Panc1 (cell line): ENCODE results near the gene CLIC4. TPM values are rescaled to one million over a fixed set of nuclear protein-coding genes. Genes with fewer than 3 reads are reported as not detected.
A peak's percentile ranks its signal among the peaks of the same experiment; 100 is the strongest.

ENCODE experiments used
- ATAC-seq: fragments of 200-7000 bp; cut with Tn5 transposase; 2 replicates; pipeline ENCODE4 v1.9.1; 2020; ENCODE audit warnings: mild to moderate bottlenecking, moderate library complexity
- BruUV-seq: library from RNA; stranded (reverse); fragments of 400-500 nt; replicated peaks from 2 replicates; lab custom pipeline; 2021; lab: Mats Ljungman, UMichigan
- CTCF ChIA-PET: fragments of 300-600 bp; sonication (Branson Sonifier 250); formaldehyde crosslinking; loops from one replicate; lab custom pipeline; 2022; ENCODE audit warnings: antibody characterized with exemption; lab: Charles Lee
- POLR2A ChIA-PET: fragments of 300-600 bp; sonication (Branson Sonifier 250); formaldehyde crosslinking; loops from one replicate; lab custom pipeline; 2022; ENCODE audit warnings: antibody characterized with exemption; lab: Charles Lee
- DNase-seq: peaks from one replicate; pipeline ENCODE4 v3.0.0-alpha.2; 2010; ENCODE audit warnings: low read depth, low spot score
- H3K27ac ChIP-seq: 2 replicates; pipeline ENCODE4 v1.5.1; 2011; ENCODE audit warnings: mild to moderate bottlenecking, low read length, inconsistent platforms
- H3K27me3 ChIP-seq: fragments of 200-500 bp; sonication (Bioruptor generic); 2 replicates; pipeline ENCODE4 v1.6.0; 2014; ENCODE audit warnings: low read length, inconsistent platforms; ENCODE audit not compliant: control insufficient read depth, insufficient read depth
- H3K36me3 ChIP-seq: fragments of 200-500 bp; sonication (Bioruptor generic); 2 replicates; pipeline ENCODE4 v1.5.1; 2014; ENCODE audit warnings: inconsistent platforms, mild to moderate bottlenecking, low read length, moderate library complexity; ENCODE audit not compliant: control insufficient read depth, insufficient read depth
- H3K4me1 ChIP-seq: 2 replicates; pipeline ENCODE4 v1.5.1; 2011; ENCODE audit warnings: inconsistent platforms, mild to moderate bottlenecking, low read length, moderate library complexity; ENCODE audit not compliant: control insufficient read depth, insufficient read depth
- H3K4me3 ChIP-seq, 2 experiments: 2 replicates each; pipeline ENCODE4 v1.5.1; 2011 to 2012; ENCODE audit warnings: low read depth in 2 of 2, low read length in 2 of 2, mild to moderate bottlenecking in 2 of 2, inconsistent platforms in 1 of 2, moderate library complexity in 1 of 2
- H3K9me3 ChIP-seq: fragments of 200-500 bp; sonication (Bioruptor generic); 2 replicates; pipeline ENCODE4 v1.5.1; 2014; ENCODE audit warnings: low read depth, mild to moderate bottlenecking, inconsistent platforms, low read length, moderate library complexity; ENCODE audit not compliant: control insufficient read depth, insufficient read depth
- CTCF ChIP-seq: fragments of 450-650 bp; IDR thresholded peaks from 2 replicates; pipeline ENCODE4 v1.5.1; 2017; ENCODE audit warnings: mild to moderate bottlenecking
- POLR2AphosphoS5 ChIP-seq: IDR thresholded peaks from 2 replicates; pipeline ENCODE4 v1.6.1; 2012; ENCODE audit warnings: mild to moderate bottlenecking, low read depth, low read length, moderate library complexity
- REST ChIP-seq, 2 experiments: IDR thresholded peaks; 2 replicates each; pipeline ENCODE4 v1.6.1; 2011 to 2012; ENCODE audit warnings: low read depth in 2 of 2, control low read depth in 1 of 2, low read length in 1 of 2, mild to moderate bottlenecking in 1 of 2, moderate library complexity in 1 of 2; ENCODE audit not compliant: insufficient read depth in 1 of 2
- SIN3A ChIP-seq: IDR thresholded peaks from 2 replicates; pipeline ENCODE4 v1.6.1; 2012; ENCODE audit warnings: low read depth, mild to moderate bottlenecking, low read length, moderate library complexity, borderline replicate concordance; ENCODE audit not compliant: insufficient read depth
- TCF7L2 ChIP-seq: IDR thresholded peaks from 2 replicates; pipeline ENCODE4 v1.6.1; 2011; ENCODE audit warnings: mild to moderate bottlenecking, low read depth, low read length, inconsistent platforms
- in situ Hi-C: cut with HindIII; loops from 2 replicates; pipeline ENCODE4 v1.10.0; 2016; ENCODE audit warnings: low sequenced_read_pairs, low pct_unique_long_range_greater_than_20kb
- intact Hi-C: fragments of 100-400 bp; cut with micrococcal nuclease; formaldehyde crosslinking; loops from one replicate; pipeline ENCODE4 v1.10.0; 2022; ENCODE audit not compliant: unreplicated experiment
- total RNA-seq: library from RNA; stranded (reverse); gene quantifications from one replicate; pipeline ENCODE4 v1.2.1, GENCODE V29; 2021; ENCODE audit not compliant: unreplicated experiment

Gene CLIC4
- total RNA-seq, 1 experiment from 2014 or later, result 123 TPM

- POLR2A ChIA-PET, result no interaction called here
- no TSS peak for BruUV-seq
- Histone ChIP-seq H3K4me3 (no peak overlapping the region), H3K9me3 (no peaks in the 10 kb centered on the region), H3K4me1 (peaks cover 24% of the 10 kb centered on the region), H3K36me3 (no peaks in the 10 kb centered on the region), H3K27me3 (no peaks in the 10 kb centered on the region), H3K27ac (0 out of 2 replicates have a peak overlapping the region, but pooled peaks have one; percentile 14)
- no peak for DNase-seq
- TF ChIP-seq SIN3A (no peak), REST (IDR thresholded peaks at IDR 0.05; ENCODE audit: insufficient read depth in 1 of 2, low read depth in 2 of 2, low read length in 1 of 2) (no peak), CTCF (no peak), TCF7L2 (no peak), POLR2AphosphoS5 (no peak)
- intact Hi-C loops (no loop called here), in situ Hi-C loops (no loop called here)
- peak; percentile 35; the same call in 1 of the 2 replicates for ATAC-seq
- CTCF ChIA-PET, result interaction anchor here (0.6 kb wide), 1 partner anchor 227 kb away, joined by 4 read pairs; no protein-coding TSS in a partner anchor
These were observed 17.6 kb upstream of the CLIC4 start for GRCh38 chr1:24727501-24728216.

- Histone ChIP-seq H3K27me3 (no peaks in the 10 kb centered on the region), H3K4me3 (no peak overlapping the region), H3K4me1 (peaks cover 24% of the 10 kb centered on the region), H3K27ac (no peak overlapping the region), H3K36me3 (no peaks in the 10 kb centered on the region), H3K9me3 (no peaks in the 10 kb centered on the region)
- intact Hi-C loops, result no loop called here
- TF ChIP-seq TCF7L2, result no peak
- no peak for TF ChIP-seq CTCF
- no peak for TF ChIP-seq REST (IDR thresholded peaks at IDR 0.05; ENCODE audit: insufficient read depth in 1 of 2, low read depth in 2 of 2, low read length in 1 of 2)
- no peak for TF ChIP-seq SIN3A
- no peak for TF ChIP-seq POLR2AphosphoS5
- POLR2A ChIA-PET, result interaction anchor here (0.7 kb wide), 1 partner anchor 1049 kb away, joined by 5 read pairs; no protein-coding TSS in a partner anchor
- DNase-seq (no peak), ATAC-seq (no peak)
- in situ Hi-C loops, result no loop called here
- no TSS peak for BruUV-seq
- CTCF ChIA-PET, result no interaction called here
These were observed 16.3 kb upstream of the CLIC4 start for GRCh38 chr1:24728982-24729381.
